ENCODE results near the gene ACSM4. TPM values are rescaled to one million over a fixed set of nuclear protein-coding genes. Genes with fewer than 3 reads are reported as not detected.

ACSM4 gene
- total and polyA plus RNA-seq, 2 of the 13 experiments (the other 11 are each of a cell fraction or from before 2014, with no cell fraction given) = not detected

- peak; percentile 74 to 78 for TF ChIP-seq MAFK (conservative IDR thresholded peaks at IDR 0.05 in 1 of 2, IDR thresholded peaks at IDR 0.05 in 1 of 2; ENCODE audit: low read length in 2 of 2)
- TF ChIP-seq YEATS2 (CRISPR knock-in tag; IDR thresholded peaks at IDR 0.05; ENCODE audit: borderline replicate concordance) = no peak
- TF ChIP-seq, protein P1, sequence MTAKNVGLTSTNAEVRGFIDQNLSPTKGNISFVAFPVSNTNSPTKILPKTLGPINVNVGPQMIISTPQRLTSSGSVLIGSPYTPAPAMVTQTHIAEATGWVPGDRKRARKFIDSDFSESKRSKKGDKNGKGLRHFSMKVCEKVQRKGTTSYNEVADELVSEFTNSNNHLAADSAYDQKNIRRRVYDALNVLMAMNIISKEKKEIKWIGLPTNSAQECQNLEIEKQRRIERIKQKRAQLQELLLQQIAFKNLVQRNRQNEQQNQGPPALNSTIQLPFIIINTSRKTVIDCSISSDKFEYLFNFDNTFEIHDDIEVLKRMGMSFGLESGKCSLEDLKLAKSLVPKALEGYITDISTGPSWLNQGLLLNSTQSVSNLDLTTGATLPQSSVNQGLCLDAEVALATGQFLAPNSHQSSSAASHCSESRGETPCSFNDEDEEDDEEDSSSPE (CRISPR knock-in tag; IDR thresholded peaks at IDR 0.05) = no peak
- TF ChIP-seq PHB2 (IDR thresholded peaks at IDR 0.05; ENCODE audit: partially characterized antibody) = no peak
- TF ChIP-seq, protein P2, sequence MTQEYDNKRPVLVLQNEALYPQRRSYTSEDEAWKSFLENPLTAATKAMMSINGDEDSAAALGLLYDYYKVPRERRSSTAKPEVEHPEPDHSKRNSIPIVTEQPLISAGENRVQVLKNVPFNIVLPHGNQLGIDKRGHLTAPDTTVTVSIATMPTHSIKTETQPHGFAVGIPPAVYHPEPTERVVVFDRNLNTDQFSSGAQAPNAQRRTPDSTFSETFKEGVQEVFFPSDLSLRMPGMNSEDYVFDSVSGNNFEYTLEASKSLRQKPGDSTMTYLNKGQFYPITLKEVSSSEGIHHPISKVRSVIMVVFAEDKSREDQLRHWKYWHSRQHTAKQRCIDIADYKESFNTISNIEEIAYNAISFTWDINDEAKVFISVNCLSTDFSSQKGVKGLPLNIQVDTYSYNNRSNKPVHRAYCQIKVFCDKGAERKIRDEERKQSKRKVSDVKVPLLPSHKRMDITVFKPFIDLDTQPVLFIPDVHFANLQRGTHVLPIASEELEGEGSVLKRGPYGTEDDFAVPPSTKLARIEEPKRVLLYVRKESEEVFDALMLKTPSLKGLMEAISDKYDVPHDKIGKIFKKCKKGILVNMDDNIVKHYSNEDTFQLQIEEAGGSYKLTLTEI (CRISPR knock-in tag; conservative IDR thresholded peaks at IDR 0.05) = no peak
- TF ChIP-seq ZNF3 (CRISPR knock-in tag; IDR thresholded peaks at IDR 0.05) = no peak
- no peak for TF ChIP-seq RARG (CRISPR knock-in tag; IDR thresholded peaks at IDR 0.05; ENCODE audit: low read depth)
- no peak for TF ChIP-seq ELF4 (CRISPR knock-in tag; IDR thresholded peaks at IDR 0.05; ENCODE audit: borderline replicate concordance)
- TF ChIP-seq, protein P3, sequence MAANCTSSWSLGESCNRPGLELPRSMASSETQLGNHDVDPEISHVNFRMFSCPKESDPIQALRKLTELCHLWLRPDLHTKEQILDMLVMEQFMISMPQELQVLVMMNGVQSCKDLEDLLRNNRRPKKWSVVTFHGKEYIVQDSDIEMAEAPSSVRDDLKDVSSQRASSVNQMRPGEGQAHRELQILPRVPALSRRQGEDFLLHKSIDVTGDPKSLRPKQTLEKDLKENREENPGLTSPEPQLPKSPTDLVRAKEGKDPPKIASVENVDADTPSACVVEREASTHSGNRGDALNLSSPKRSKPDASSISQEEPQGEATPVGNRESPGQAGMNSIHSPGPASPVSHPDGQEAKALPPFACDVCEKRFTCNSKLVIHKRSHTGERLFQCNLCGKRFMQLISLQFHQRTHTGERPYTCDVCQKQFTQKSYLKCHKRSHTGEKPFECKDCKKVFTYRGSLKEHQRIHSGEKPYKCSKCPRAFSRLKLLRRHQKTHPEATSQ (CRISPR knock-in tag; IDR thresholded peaks at IDR 0.05; ENCODE audit: borderline replicate concordance) = no peak
Observed at GRCh38 chr12:7269273-7269672, 34.6 kb upstream of the ACSM4 start (continued).

Measured in HepG2 (cell line).